ENCODE results near the gene DCUN1D1.
A peak's percentile ranks its signal among the peaks of the same experiment; 100 is the strongest.

The DCUN1D1 gene

GRCh38 chr3:182913889-182914288 is 66.4 kb downstream of the DCUN1D1 start:
- H3K4me3 ChIP-seq (replicated peaks; ENCODE audit: low read depth, low read length), result no peak overlapping the region
- DNase-seq (ENCODE audit: extremely low read depth, low read depth), result no peak
- TF ChIP-seq CTCF (IDR thresholded peaks at IDR 0.05; ENCODE audit: low read depth, low read length, missing control alignments), result no peak

- DNase-seq (ENCODE audit: extremely low read depth, low read depth), result no peak
- TF ChIP-seq CTCF (IDR thresholded peaks at IDR 0.05; ENCODE audit: low read depth, low read length, missing control alignments), result no peak
- no peak overlapping the region for H3K4me3 ChIP-seq (replicated peaks; ENCODE audit: low read depth, low read length)
Observed at GRCh38 chr3:182912474-182912873, 67.9 kb downstream of the DCUN1D1 start.

- TF ChIP-seq CTCF (IDR thresholded peaks at IDR 0.05; ENCODE audit: low read depth, low read length, missing control alignments), result no peak
- no peak for DNase-seq (ENCODE audit: extremely low read depth, low read depth)
- no peak overlapping the region for H3K4me3 ChIP-seq (replicated peaks; ENCODE audit: low read depth, low read length)
Observed at GRCh38 chr3:182911782-182912111, 68.6 kb downstream of the DCUN1D1 start.

- TF ChIP-seq CTCF (IDR thresholded peaks at IDR 0.05; ENCODE audit: low read depth, low read length, missing control alignments), result no peak
- DNase-seq (ENCODE audit: extremely low read depth, low read depth), result no peak
Observed at GRCh38 chr3:182910936-182911781, 69.2 kb downstream of the DCUN1D1 start.

GRCh38 chr3:182909318-182910040 is 70.9 kb downstream of the DCUN1D1 start:
- DNase-seq (ENCODE audit: extremely low read depth, low read depth), result no peak
- TF ChIP-seq CTCF (IDR thresholded peaks at IDR 0.05; ENCODE audit: low read depth, low read length, missing control alignments), result peak; percentile 42
- H3K4me3 ChIP-seq (replicated peaks; ENCODE audit: low read depth, low read length), result no peak overlapping the region

More at GRCh38 chr3:182910936-182911781, 69.2 kb downstream of the DCUN1D1 start:
- H3K4me3 ChIP-seq (replicated peaks; ENCODE audit: low read depth, low read length), result no peak overlapping the region

- DNase-seq (ENCODE audit: extremely low read depth, low read depth), result no peak
- TF ChIP-seq CTCF (IDR thresholded peaks at IDR 0.05; ENCODE audit: low read depth, low read length, missing control alignments), result no peak
- no peak overlapping the region for H3K4me3 ChIP-seq (replicated peaks; ENCODE audit: low read depth, low read length)
Observed at GRCh38 chr3:182908471-182908870, 71.9 kb downstream of the DCUN1D1 start.
